ENCODE results near the gene KRT71. TPM values are rescaled to one million over a fixed set of nuclear protein-coding genes. Genes with fewer than 3 reads are reported as not detected.

KRT71 gene
- not detected in 2 replicates for total RNA-seq (2021)
- Bru-seq, nascent RNA, result not detected
- BruChase-seq, experiment 1, labeled RNA remaining after a 2-hour chase, result not detected
- not detected for BruChase-seq, experiment 2, labeled RNA remaining after a 6-hour chase
- long read RNA-seq, result 0 reads

GRCh38 chr12:52552681-52553195, at the start of gene KRT71:
KRT71 (minus strand) TSS chr12:52553145; CDS start chr12:52553077, 68 bp downstream.
- Histone ChIP-seq H3F3A (ENCODE audit: insufficient read depth, low read depth) (no peaks in the 10 kb centered on the region), H3K9me2 (ENCODE audit: insufficient read depth) (no peaks in the 10 kb centered on the region), H3K9me3 (ENCODE audit: insufficient read depth, low read depth) (no peaks in the 10 kb centered on the region), H3K4me1 (replicated peaks; ENCODE audit: insufficient read depth) (peaks cover 13% of the 10 kb centered on the region), H3K4me2 (no peak within 1 kb of the TSS), H3K27ac (no peak within 1 kb of the TSS), H3K36me3 (ENCODE audit: low read depth) (no peaks in the 10 kb centered on the region), H4K20me1 (ENCODE audit: insufficient read depth) (no peaks in the 10 kb centered on the region), H3K79me2 (ENCODE audit: low read depth) (no peaks in the 10 kb centered on the region), H3K27me3 (ENCODE audit: insufficient read depth, low read depth) (no peaks in the 10 kb centered on the region), H2AFZ (no peak within 1 kb of the TSS), H3K4me3 (no peak within 1 kb of the TSS)
- no peak for DNase-seq
- intact Hi-C loops (cut with micrococcal nuclease; ENCODE audit: unreplicated experiment), result no loop called here
- ChIA-PET POLR2A (ENCODE audit: unreplicated experiment) (no interaction called here), CTCF (no interaction called here)
- TF ChIP-seq EZH2 (IDR thresholded peaks at IDR 0.05; ENCODE audit: low read depth), result no peak
- TF ChIP-seq CTCF (conservative IDR thresholded peaks at IDR 0.05), result no peak
- no TSS peak for BruUV-seq (replicated peaks)

GRCh38 chr12:52602552-52602951, 49.6 kb upstream of the KRT71 start:
- ChIA-PET POLR2A (ENCODE audit: unreplicated experiment) (no interaction called here), CTCF (no interaction called here)
- no peak for DNase-seq
- intact Hi-C loops (cut with micrococcal nuclease; ENCODE audit: unreplicated experiment), result no loop called here
- Histone ChIP-seq H3K9me3 (ENCODE audit: insufficient read depth, low read depth) (no peaks in the 10 kb centered on the region), H4K20me1 (ENCODE audit: insufficient read depth) (no peaks in the 10 kb centered on the region), H3K4me3 (no peak overlapping the region), H3F3A (ENCODE audit: insufficient read depth, low read depth) (no peaks in the 10 kb centered on the region; the same call in 1 of the 2 replicates), H3K4me2 (no peak overlapping the region), H2AFZ (no peak overlapping the region), H3K4me1 (replicated peaks; ENCODE audit: insufficient read depth) (no peaks in the 10 kb centered on the region), H3K9me2 (ENCODE audit: insufficient read depth) (no peaks in the 10 kb centered on the region), H3K36me3 (ENCODE audit: low read depth) (no peaks in the 10 kb centered on the region), H3K79me2 (ENCODE audit: low read depth) (no peaks in the 10 kb centered on the region), H3K27me3 (ENCODE audit: insufficient read depth, low read depth) (no peaks in the 10 kb centered on the region), H3K27ac (no peak overlapping the region)
- TF ChIP-seq CTCF (conservative IDR thresholded peaks at IDR 0.05), result no peak
- no peak for TF ChIP-seq EZH2 (IDR thresholded peaks at IDR 0.05; ENCODE audit: low read depth)
- BruUV-seq (replicated peaks), result no TSS peak

- H3K9me2 ChIP-seq (ENCODE audit: insufficient read depth), result no peaks in the 10 kb centered on the region
- no peak overlapping the region for H3K27ac ChIP-seq
- POLR2A ChIA-PET (ENCODE audit: unreplicated experiment), result no interaction called here
- no peak for DNase-seq
- no peaks in the 10 kb centered on the region for H3K27me3 ChIP-seq (ENCODE audit: insufficient read depth, low read depth)
- no peaks in the 10 kb centered on the region for H4K20me1 ChIP-seq (ENCODE audit: insufficient read depth)
- no peaks in the 10 kb centered on the region for H3K36me3 ChIP-seq (ENCODE audit: low read depth)
- intact Hi-C loops (cut with micrococcal nuclease; ENCODE audit: unreplicated experiment), result no loop called here
- CTCF ChIA-PET, result no interaction called here
- no peak overlapping the region for H2AFZ ChIP-seq
- no peaks in the 10 kb centered on the region for H3K9me3 ChIP-seq (ENCODE audit: insufficient read depth, low read depth)
- H3K4me3 ChIP-seq, result no peak overlapping the region
- no peaks in the 10 kb centered on the region for H3K4me1 ChIP-seq (replicated peaks; ENCODE audit: insufficient read depth)
- no TSS peak for BruUV-seq (replicated peaks)
- no peak for TF ChIP-seq CTCF (conservative IDR thresholded peaks at IDR 0.05)
- no peak for TF ChIP-seq EZH2 (IDR thresholded peaks at IDR 0.05; ENCODE audit: low read depth)
- H3K4me2 ChIP-seq, result no peak overlapping the region
- H3F3A ChIP-seq (ENCODE audit: insufficient read depth, low read depth), result no peaks in the 10 kb centered on the region; the same call in 1 of the 2 replicates
- no peaks in the 10 kb centered on the region for H3K79me2 ChIP-seq (ENCODE audit: low read depth)
Observed at GRCh38 chr12:52601671-52602070, 48.7 kb upstream of the KRT71 start.
